ENCODE results near the gene PCBP4.

Gene PCBP4

DNA sequence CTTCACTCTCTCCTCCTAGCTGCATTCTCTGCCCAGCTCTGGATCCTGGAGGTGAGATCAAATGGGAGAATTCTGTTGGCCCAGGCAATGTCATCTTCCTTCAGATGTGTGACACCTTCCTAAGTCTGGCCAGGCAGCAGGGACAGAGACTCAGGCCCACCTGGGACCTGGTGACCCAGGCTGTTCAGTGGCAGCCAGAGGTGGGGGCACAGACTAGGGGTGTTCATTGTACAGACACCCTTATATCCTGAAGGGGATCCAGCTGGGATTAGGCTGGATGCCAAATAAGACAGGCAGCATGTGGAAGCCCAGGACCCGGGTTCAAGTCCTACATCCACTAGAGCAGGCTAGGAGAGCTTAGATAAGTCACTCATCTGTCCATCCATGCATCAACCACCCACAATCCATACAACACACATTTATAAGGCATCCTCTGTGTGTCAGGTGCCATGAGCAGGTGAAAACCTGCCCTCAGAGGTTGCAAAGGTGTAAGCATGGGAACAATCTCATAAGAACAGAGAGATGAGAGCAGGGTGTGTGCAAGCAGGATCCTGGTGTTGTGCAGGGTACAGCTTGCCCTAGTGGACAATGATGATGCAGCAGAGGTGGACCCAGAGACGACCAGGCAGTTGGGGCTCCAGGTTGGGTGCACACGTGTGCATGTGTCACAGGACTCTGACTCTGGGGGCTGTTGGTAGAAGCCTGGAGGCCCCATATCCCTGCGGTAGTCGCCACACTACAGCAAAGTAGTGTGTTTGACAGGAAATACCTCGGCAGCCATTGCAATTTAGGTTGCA is 46.7 kb upstream of the PCBP4 start:
- Histone ChIP-seq H3K4me2 (ENCODE audit: low read length) (no peak overlapping the region), H4K20me1 (ENCODE audit: control insufficient read depth, insufficient read depth, low read depth, low read length) (no peaks in the 10 kb centered on the region), H3K79me2 (ENCODE audit: control insufficient read depth, low read length) (no peaks in the 10 kb centered on the region), H3K9me3 (ENCODE audit: control insufficient read depth, insufficient read depth, low read length) (no peaks in the 10 kb centered on the region), H3K4me1 (ENCODE audit: control insufficient read depth, low read length) (no peaks in the 10 kb centered on the region), H3K36me3 (ENCODE audit: control insufficient read depth, low read length) (no peaks in the 10 kb centered on the region), H3F3A (ENCODE audit: control insufficient read depth, insufficient read depth) (no peaks in the 10 kb centered on the region), H3K9me2 (replicated peaks; ENCODE audit: control insufficient read depth, low read length) (no peaks in the 10 kb centered on the region), H3K4me3 (ENCODE audit: low read length) (no peak overlapping the region), H3K27ac (ENCODE audit: low read depth, low read length) (no peak overlapping the region), H3K27me3 (ENCODE audit: control insufficient read depth, low read length) (no peaks in the 10 kb centered on the region)
- TF ChIP-seq EZH2phosphoT487 (IDR thresholded peaks at IDR 0.05; ENCODE audit: borderline replicate concordance, low read length), result no peak
- TF ChIP-seq, protein P1, sequence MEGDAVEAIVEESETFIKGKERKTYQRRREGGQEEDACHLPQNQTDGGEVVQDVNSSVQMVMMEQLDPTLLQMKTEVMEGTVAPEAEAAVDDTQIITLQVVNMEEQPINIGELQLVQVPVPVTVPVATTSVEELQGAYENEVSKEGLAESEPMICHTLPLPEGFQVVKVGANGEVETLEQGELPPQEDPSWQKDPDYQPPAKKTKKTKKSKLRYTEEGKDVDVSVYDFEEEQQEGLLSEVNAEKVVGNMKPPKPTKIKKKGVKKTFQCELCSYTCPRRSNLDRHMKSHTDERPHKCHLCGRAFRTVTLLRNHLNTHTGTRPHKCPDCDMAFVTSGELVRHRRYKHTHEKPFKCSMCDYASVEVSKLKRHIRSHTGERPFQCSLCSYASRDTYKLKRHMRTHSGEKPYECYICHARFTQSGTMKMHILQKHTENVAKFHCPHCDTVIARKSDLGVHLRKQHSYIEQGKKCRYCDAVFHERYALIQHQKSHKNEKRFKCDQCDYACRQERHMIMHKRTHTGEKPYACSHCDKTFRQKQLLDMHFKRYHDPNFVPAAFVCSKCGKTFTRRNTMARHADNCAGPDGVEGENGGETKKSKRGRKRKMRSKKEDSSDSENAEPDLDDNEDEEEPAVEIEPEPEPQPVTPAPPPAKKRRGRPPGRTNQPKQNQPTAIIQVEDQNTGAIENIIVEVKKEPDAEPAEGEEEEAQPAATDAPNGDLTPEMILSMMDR (IDR thresholded peaks at IDR 0.05; ENCODE audit: low read depth, low read length, poor library complexity, severe bottlenecking), result no peak

DNA sequence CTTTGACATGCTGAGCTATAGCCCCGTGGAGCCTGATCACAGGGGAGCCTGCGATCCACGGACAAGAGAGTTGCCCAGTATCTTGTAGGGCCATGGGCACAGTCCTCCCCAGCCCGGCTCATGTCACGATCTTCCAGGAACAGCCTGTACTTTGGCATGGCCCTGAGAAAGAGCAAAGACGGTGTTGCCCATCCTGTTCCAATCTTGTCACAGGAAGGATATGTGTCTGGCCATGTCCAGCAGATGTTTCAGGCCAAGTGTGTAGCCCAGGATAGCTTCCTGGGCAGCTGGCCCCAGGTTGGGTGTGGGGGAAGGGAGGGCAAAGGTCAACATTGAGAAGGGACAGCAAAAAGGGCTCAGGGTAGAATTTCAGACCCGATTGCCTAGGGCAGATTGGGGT is 45.4 kb upstream of the PCBP4 start:
- H3K4me3 ChIP-seq (ENCODE audit: low read length), result no peak overlapping the region
- no peaks in the 10 kb centered on the region for H3K9me2 ChIP-seq (replicated peaks; ENCODE audit: control insufficient read depth, low read length)
- H3K4me2 ChIP-seq (ENCODE audit: low read length), result no peak overlapping the region
- H3F3A ChIP-seq (ENCODE audit: control insufficient read depth, insufficient read depth), result no peaks in the 10 kb centered on the region
- H3K9me3 ChIP-seq (ENCODE audit: control insufficient read depth, insufficient read depth, low read length), result no peaks in the 10 kb centered on the region
- H3K79me2 ChIP-seq (ENCODE audit: control insufficient read depth, low read length), result no peaks in the 10 kb centered on the region
- H3K27ac ChIP-seq (ENCODE audit: low read depth, low read length), result no peak overlapping the region
- no peaks in the 10 kb centered on the region for H3K36me3 ChIP-seq (ENCODE audit: control insufficient read depth, low read length)
- TF ChIP-seq, protein P1 (IDR thresholded peaks at IDR 0.05; ENCODE audit: low read depth, low read length, poor library complexity, severe bottlenecking), result no peak
- no peak for TF ChIP-seq EZH2phosphoT487 (IDR thresholded peaks at IDR 0.05; ENCODE audit: borderline replicate concordance, low read length)
- H4K20me1 ChIP-seq (ENCODE audit: control insufficient read depth, insufficient read depth, low read depth, low read length), result no peaks in the 10 kb centered on the region
- no peaks in the 10 kb centered on the region for H3K27me3 ChIP-seq (ENCODE audit: control insufficient read depth, low read length)
- no peaks in the 10 kb centered on the region for H3K4me1 ChIP-seq (ENCODE audit: control insufficient read depth, low read length)

DNA sequence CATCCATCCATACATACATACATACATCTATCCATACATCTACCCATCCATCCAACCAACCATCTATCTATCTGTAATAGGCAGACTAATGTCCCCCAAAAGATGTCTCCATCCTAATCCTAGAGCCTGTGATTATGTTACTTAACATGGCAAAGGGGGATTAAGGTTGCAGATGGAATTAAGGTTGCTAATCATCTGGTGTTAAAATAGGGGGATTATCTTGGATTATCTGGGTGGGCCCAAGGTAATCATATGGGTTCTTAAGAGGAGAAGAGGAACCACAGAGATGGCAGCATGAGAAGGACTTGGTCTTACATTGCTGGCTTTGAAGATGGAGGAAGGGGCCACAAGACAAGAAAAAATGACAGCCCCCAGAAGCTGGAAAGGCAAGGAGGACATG is 43.2 kb upstream of the PCBP4 start:
- H3K79me2 ChIP-seq (ENCODE audit: control insufficient read depth, low read length), result no peaks in the 10 kb centered on the region
- no peaks in the 10 kb centered on the region for H4K20me1 ChIP-seq (ENCODE audit: control insufficient read depth, insufficient read depth, low read depth, low read length)

More for the DNA sequence above, 43.2 kb upstream of the PCBP4 start:
- TF ChIP-seq, protein P1 (IDR thresholded peaks at IDR 0.05; ENCODE audit: low read depth, low read length, poor library complexity, severe bottlenecking), result no peak
- no peak for TF ChIP-seq EZH2phosphoT487 (IDR thresholded peaks at IDR 0.05; ENCODE audit: borderline replicate concordance, low read length)
- no peak overlapping the region for H3K4me3 ChIP-seq (ENCODE audit: low read length)
- H3K9me3 ChIP-seq (ENCODE audit: control insufficient read depth, insufficient read depth, low read length), result no peaks in the 10 kb centered on the region
- no peaks in the 10 kb centered on the region for H3K36me3 ChIP-seq (ENCODE audit: control insufficient read depth, low read length)
- H3K4me1 ChIP-seq (ENCODE audit: control insufficient read depth, low read length), result no peaks in the 10 kb centered on the region
- H3K27ac ChIP-seq (ENCODE audit: low read depth, low read length), result no peak overlapping the region
- H3K9me2 ChIP-seq (replicated peaks; ENCODE audit: control insufficient read depth, low read length), result no peaks in the 10 kb centered on the region
- no peaks in the 10 kb centered on the region for H3F3A ChIP-seq (ENCODE audit: control insufficient read depth, insufficient read depth)
- H3K27me3 ChIP-seq (ENCODE audit: control insufficient read depth, low read length), result peaks cover 7% of the 10 kb centered on the region; the same call in 1 of the 2 replicates
- H3K4me2 ChIP-seq (ENCODE audit: low read length), result no peak overlapping the region

Data from DOHH2 (cell line).